ENCODE measurements around the gene MACROD2.

GRCh38 chr20:14580418-14581074 is 585.2 kb downstream of the MACROD2 start:
- TF ChIP-seq CTCF (IDR thresholded peaks at IDR 0.05; ENCODE audit: insufficient read depth, low read length, poor library complexity, severe bottlenecking) (no peak), EZH2phosphoT487 (conservative IDR thresholded peaks at IDR 0.05; ENCODE audit: low read length) (no peak)
